ENCODE data around the gene ZBTB16.

DNA sequence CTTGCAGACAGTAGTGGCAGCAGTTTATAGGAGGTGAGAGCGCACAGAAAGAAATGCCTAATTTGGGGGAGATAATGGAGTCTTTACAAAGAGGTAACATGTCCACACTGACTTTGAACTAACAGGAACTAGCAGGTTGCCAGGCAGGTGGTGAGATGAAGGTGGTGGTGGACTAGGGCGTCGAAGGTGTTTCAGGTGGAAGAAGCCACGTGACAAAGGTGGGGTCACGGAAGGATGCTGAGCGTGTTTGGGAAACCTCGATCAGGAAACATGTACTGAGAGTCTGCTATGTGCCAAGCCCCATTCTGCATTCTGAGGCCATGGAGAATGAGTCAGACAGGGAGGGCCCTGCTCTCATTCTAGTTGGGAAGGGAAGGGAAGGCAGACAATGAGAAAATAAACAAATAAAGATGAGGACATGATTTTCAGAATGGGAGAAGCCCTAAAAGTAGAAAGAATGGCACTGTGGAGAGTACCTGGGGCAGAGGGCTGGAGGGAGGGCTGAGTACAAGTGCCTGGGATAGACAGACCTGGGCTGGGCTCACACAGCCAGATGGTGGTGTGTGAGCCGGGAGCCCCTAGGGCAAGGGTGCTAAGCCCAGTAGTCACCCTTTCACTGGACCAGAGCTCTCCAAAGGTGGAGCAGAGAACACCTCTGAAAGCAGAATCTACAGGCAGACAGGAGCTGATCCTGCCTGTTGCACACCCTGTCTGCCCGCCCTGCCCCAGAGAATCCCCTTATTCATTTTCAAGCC lies 220.5 kb downstream of the ZBTB16 start:
- no peak for TF ChIP-seq BCL11B (tag by site-specific recombination; IDR thresholded peaks at IDR 0.05; ENCODE audit: low read depth)
- TF ChIP-seq CTCF (tag by site-specific recombination; IDR thresholded peaks at IDR 0.05) = no peak
- no peak for TF ChIP-seq GLI2 (tag by site-specific recombination; IDR thresholded peaks at IDR 0.05; ENCODE audit: borderline replicate concordance, low read depth)
- no peak for TF ChIP-seq ZBTB7A (tag by site-specific recombination; IDR thresholded peaks at IDR 0.05; ENCODE audit: low read depth)

Data from HEK293 (cell line).